Posterior vena cava (tissue), 2 donors: ENCODE measurements around the gene ERCC6L2. TPM values are rescaled to one million over a fixed set of nuclear protein-coding genes. Genes with fewer than 3 reads are reported as not detected.

ENCODE experiments used
- DNase-seq: peaks from one replicate; pipeline ENCODE4 v3.0.0-alpha.2; 2020; ENCODE audit warnings: low spot score
- intact Hi-C, 2 donors: fragments of 100-400 bp; cut with DNase I; formaldehyde crosslinking; loops; one replicate each; pipeline versions ENCODE4 v1.14.1 to v1.14.2; 2022 to 2023
- total RNA-seq, 2 donors: library from RNA; stranded (reverse); fragmentation: NEBNext Ultra II Directional; extraction: Animal tissue kit (Norgen Biotek cat#: 25700); gene quantifications; one replicate each; pipeline ENCODE4 v1.2.1, GENCODE V29; 2021
- donor health status: DM: yes; HTN: yes; CAD: no.
- donor health status: DM: yes; HTN: yes; CAD: no.

Gene ERCC6L2
- total RNA-seq, 2 donors from 2014 or later: 42.7 to 47.7 TPM

GRCh38 chr9:95903398-95903797 is 27.9 kb downstream of the ERCC6L2 start:
- intact Hi-C loops: no loop called here
- no peak for DNase-seq

DNA sequence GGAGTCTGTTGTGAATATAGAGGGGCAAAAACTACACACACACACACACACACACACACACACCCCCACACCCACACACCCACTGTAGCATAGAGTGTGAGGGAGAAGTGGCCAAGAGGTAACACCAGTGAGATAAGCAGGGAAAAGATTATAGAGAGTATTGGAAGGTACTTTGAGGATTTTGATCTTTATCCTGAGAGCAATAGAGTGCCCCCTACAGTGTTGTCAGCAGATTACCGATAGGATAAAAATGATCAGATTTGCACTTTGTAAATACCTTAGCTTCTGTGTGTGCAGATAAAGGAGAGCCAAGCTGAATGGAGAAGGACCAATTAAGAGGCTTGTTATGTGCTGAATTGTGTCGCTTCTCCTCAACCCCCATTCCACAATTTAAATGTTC is 32.3 kb downstream of the ERCC6L2 start:
- intact Hi-C loops: no loop called here

DNA sequence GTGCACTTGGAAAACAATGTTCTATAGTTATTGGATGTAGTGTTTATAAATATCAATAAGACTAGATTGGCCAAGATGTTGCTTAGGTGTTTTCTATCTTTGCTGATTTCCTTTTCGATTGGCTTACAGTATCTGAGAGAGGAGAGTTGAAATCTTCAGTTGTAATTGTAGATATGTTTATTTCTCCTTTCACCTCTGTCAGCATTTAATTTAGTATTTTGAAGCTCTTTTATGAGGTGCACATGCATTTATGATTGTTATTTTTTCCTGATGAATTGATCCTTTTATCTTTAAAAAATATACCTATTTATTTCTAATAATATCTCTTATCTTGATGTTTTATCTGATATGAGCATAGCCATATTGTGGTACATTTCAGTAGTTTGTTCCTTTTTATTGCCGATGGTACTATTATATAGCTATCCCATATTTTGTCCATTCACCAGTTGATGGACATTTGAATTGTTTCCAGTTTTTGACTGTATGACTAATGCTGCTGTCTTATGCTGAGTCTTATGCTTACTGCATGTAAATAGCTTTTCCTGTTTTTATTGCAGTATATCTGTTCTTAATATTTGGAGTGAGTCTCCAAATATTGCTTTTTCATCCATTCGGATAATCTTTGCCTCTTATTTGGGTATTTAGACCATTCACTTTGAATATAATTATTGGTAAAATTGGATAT is 34.7 kb downstream of the ERCC6L2 start:
- intact Hi-C loops: no loop called here
- no peak for DNase-seq

More for the DNA sequence above, 32.3 kb downstream of the ERCC6L2 start:
- no peak for DNase-seq

GRCh38 chr9:95910770-95911340 is 35.4 kb downstream of the ERCC6L2 start:
- intact Hi-C loops: no loop called here
- DNase-seq: no peak

- intact Hi-C loops: no loop called here
- DNase-seq: no peak
These were observed 37.3 kb downstream of the ERCC6L2 start for GRCh38 chr9:95912773-95913172.

DNA sequence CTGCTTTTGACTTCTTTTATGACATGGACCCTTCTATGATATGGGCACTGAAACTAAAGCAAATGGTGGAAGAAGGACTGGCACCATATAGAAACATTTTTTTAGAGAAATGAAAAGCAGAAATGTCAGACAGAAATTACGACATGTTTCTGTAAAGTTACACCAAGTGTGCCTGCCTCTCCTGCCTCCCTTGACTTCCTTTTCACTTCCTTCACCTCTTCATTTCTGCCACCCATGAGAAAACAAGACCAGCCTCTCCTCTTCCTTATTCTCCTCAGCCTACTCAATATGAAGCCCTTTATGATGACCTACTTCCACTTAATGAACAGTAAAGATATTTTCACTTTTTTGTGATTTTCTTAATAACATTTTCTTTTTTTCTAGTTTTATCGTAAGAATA is 44.5 kb downstream of the ERCC6L2 start:
- intact Hi-C loops: no loop called here
- DNase-seq: no peak

GRCh38 chr9:95923794-95924193 is 48.3 kb downstream of the ERCC6L2 start:
- intact Hi-C loops: no loop called here
- no peak for DNase-seq

DNA sequence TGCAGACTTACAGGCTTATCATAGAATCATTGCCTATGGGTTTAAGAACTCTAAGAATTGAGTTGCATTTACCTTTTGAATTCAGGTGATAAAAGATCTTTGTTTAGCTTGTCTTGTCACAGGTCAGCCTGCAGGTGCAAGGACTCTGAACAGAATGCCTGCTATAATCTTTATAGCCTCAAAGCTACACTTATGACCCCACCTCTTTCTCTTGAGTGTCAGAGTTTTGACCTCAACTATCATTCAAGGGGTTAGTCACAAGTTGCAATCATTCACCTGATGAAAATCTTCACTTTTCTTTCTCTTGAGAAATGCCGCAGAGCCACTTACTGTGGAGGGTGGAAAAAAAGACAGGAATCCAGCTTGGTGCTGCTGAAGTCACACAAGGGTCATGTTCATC is 49.5 kb downstream of the ERCC6L2 start:
- intact Hi-C loops: no loop called here
- no peak for DNase-seq

GRCh38 chr9:95927271-95928004 is 51.9 kb downstream of the ERCC6L2 start:
- intact Hi-C loops: no loop called here
- no peak for DNase-seq

GRCh38 chr9:95930277-95930676 is 54.8 kb downstream of the ERCC6L2 start:
- no peak for DNase-seq
- intact Hi-C loops: no loop called here

GRCh38 chr9:95935861-95936578 is 60.5 kb downstream of the ERCC6L2 start:
- intact Hi-C loops: no loop called here

DNA sequence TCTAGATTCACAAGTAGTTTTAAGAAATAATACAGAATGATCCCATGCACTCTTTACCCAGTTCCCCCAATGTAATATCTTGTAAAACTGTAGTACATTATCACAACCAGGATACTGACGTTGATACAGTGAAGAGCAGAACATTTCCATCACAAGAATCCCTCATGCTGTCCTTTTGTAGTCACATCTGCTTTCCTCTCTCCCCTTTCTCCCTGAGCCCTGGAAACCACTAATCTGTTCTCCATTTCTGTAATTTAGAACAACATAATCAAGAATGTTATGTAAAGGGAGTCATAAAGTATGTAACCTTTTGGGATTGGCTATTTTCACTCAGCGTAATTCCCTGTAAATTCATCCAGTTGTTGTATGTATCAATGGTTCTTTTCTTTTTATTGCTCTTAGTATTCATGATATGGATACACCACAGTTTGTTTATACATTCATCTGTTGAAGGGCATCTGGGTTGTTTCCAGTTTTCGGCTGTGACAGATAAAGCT is 61.1 kb downstream of the ERCC6L2 start:
- DNase-seq: no peak

More at GRCh38 chr9:95935861-95936578, 60.5 kb downstream of the ERCC6L2 start:
- no peak for DNase-seq

DNA sequence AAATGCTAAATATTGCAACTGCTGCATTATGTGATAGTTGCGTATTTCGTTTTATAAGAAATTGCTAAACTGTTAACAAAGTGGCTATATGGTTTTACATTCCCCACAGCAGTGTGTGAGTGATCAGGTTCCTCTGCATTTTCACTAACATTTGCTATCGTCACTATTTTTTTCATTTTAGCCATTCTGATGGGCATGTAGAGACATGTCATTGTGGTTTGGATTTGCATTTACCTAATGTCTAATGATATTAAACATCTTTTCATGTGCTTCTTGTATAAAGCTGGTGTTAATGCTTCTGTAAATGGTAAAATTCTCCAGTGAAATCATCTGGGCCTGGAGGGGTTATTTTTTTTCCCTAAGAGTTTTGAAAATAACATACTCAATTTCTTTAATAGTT is 61.6 kb downstream of the ERCC6L2 start:
- intact Hi-C loops: no loop called here

More for the DNA sequence above, 61.1 kb downstream of the ERCC6L2 start:
- intact Hi-C loops: no loop called here

GRCh38 chr9:95938724-95939123 is 63.2 kb downstream of the ERCC6L2 start:
- intact Hi-C loops: no loop called here
- DNase-seq: no peak

More for the DNA sequence above, 61.6 kb downstream of the ERCC6L2 start:
- no peak for DNase-seq

DNA sequence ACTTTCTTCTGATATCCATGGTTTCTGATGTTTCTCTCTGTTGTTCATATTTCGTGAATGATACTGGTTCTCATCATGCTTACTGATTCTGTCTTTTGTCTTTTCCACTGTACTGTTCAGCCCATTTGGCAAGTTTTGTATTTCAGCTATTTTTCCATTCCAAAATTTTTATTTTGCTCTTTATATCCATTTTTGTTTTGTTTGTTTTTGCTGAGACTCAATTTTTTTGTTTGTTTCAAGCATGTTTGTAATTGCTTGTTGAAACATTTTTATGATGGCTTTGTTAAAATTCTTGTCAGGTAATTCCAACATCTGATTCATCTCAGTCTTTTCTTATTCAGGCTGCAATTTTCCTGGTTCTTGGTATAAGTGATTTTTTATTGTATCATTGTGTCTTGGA is 64.0 kb downstream of the ERCC6L2 start:
- intact Hi-C loops: no loop called here
- no peak for DNase-seq

DNA sequence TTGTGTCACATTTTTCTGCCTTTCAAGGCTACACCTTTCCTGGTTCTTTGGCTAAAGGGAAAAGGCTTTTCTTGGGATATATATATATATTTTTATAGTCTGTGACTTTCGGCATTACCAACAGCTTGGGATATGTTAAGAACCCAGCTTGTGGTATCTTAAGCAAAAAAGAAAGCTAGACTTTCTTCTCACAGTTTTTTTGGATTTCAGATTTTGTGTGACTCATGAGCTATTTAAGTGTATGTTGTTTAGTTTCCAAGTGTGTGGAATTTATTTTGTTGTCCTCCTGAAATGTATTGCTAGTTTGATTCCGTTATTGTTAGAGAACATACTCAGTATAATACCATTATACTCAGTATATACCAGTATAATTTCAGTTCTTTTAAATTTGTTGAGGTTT is 64.8 kb downstream of the ERCC6L2 start:
- DNase-seq: no peak
- intact Hi-C loops: no loop called here

GRCh38 chr9:95942016-95942415 is 66.5 kb downstream of the ERCC6L2 start:
- intact Hi-C loops: no loop called here
- DNase-seq: no peak

DNA sequence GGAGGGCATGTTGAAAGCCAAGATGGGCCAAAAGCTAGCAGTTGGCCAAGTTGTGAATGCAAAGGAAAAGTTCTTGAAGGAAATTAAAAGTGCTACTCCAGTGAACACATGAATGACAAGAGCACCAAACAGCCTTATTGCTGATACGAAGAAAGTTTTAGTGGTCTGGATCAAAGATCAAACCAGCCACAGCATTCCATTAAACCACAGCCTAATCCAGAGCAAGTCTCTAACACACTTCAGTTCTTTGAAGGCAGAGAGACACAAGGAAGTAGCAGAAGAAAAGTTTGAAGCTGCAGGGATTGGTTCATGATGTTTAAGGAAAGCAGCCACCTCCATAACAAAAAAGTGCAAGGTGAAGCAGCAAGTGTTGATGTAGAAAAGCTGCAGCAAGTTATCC is 71.6 kb downstream of the ERCC6L2 start:
- no peak for DNase-seq
- intact Hi-C loops: no loop called here

GRCh38 chr9:95952471-95952870 is 77.0 kb downstream of the ERCC6L2 start:
- DNase-seq: no peak
- intact Hi-C loops: no loop called here

DNA sequence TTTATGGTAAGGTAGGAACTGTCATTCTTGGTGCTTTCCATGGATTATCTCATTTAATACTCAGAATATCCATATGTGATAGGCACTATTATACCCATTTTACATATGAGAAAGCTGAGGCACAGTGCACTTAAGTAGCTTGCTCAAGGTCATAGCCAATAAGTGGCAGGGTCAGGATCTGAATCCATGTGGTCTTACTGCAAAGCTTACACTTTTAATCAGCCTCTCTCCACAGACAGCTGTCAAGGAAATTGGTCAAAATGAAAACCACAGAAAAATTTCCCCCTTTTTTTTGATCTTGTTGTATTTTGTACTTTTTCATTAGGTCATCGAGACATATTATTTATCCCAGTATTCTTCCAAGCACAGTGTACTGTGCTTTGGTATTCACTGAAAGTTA is 78.5 kb downstream of the ERCC6L2 start:
- intact Hi-C loops: no loop called here
- no peak for DNase-seq
